ENCODE results near the gene TRPM2. TPM values are rescaled to one million over a fixed set of nuclear protein-coding genes. Genes with fewer than 3 reads are reported as not detected.

TRPM2 gene
- total and polyA plus RNA-seq, 2 donors (not counting 3 experiments of a cell fraction or from before 2014, with no cell fraction given), result not detected

- ChIA-PET POLR2A (no interaction called here), CTCF (no interaction called here)
- Histone ChIP-seq H3K4me1 (ENCODE audit: control insufficient read depth, extremely low read depth, insufficient read depth, low read length) (no peaks in the 10 kb centered on the region), H3K79me2 (ENCODE audit: control insufficient read depth, insufficient read depth, low read length) (no peaks in the 10 kb centered on the region), H2AFZ (ENCODE audit: low read depth, low read length) (no peak overlapping the region), H3K9me1 (replicated peaks; ENCODE audit: control insufficient read depth, extremely low read depth, insufficient read depth, low read length) (no peaks in the 10 kb centered on the region), H3K27ac (ENCODE audit: insufficient read depth, low read depth, low read length) (no peak overlapping the region), H3K36me3 (ENCODE audit: control insufficient read depth in 2 of 2, extremely low read depth in 1 of 2, insufficient read depth in 2 of 2, low read length in 2 of 2) (no peaks in the 10 kb centered on the region), H3K4me2 (ENCODE audit: insufficient read depth, low read length) (no peak overlapping the region), H3K27me3 (ENCODE audit: control insufficient read depth in 2 of 2, insufficient read depth in 2 of 2, low read length in 2 of 2) (no peaks in the 10 kb centered on the region), H3K4me3 (replicated peaks in 1 of 3; ENCODE audit: insufficient read depth in 1 of 3, low read depth in 1 of 3, low read length in 3 of 3) (no peak overlapping the region), H4K20me1 (replicated peaks; ENCODE audit: control insufficient read depth, extremely low read depth, insufficient read depth, low read length) (no peaks in the 10 kb centered on the region), H3K9ac (replicated peaks; ENCODE audit: extremely low read depth, insufficient read depth, low read length) (no peak overlapping the region), H3K9me3 (replicated peaks; ENCODE audit: control insufficient read depth, insufficient read depth, low read length) (no peaks in the 10 kb centered on the region)
- FAIRE-seq (no peak), DNase-seq (ENCODE audit: low read depth, low spot score) (no peak)
- no peak for TF ChIP-seq POLR2AphosphoS5 (IDR thresholded peaks at IDR 0.05; ENCODE audit: insufficient read depth, low read depth, low read length)
- no peak for TF ChIP-seq GATA2 (IDR thresholded peaks at IDR 0.05; ENCODE audit: insufficient read depth, insufficient read length, low read depth, low read length)
- no peak for TF ChIP-seq POLR2A (IDR thresholded peaks at IDR 0.05; ENCODE audit: low read depth, low read length)
- TF ChIP-seq CTCF (IDR thresholded peaks at IDR 0.05; ENCODE audit: extremely low read depth in 1 of 2, insufficient read depth in 1 of 2, low read depth in 1 of 2, low read length in 2 of 2), result no peak
- TF ChIP-seq MAX (IDR thresholded peaks at IDR 0.05; ENCODE audit: insufficient read depth, insufficient read length), result no peak
- no peak for TF ChIP-seq MYC (IDR thresholded peaks at IDR 0.05; ENCODE audit: low read depth, low read length)
- no peak for TF ChIP-seq FOS (IDR thresholded peaks at IDR 0.05; ENCODE audit: borderline replicate concordance, insufficient read depth, low read length)
- no peak for TF ChIP-seq EZH2 (IDR thresholded peaks at IDR 0.05; ENCODE audit: borderline replicate concordance, low read depth, low read length, severe bottlenecking)
- dilution Hi-C loops (cut with MboI; ENCODE audit: extremely low pct_ligation_motif_present, low sequenced_read_pairs), result no loop called here
- intact Hi-C loops (cut with micrococcal nuclease), result no loop called here
- no TSS peak for BruUV-seq (replicated peaks)
These were observed 27.5 kb downstream of the TRPM2 start for GRCh38 chr21:44380876-44381275.

Data from endothelial cell of umbilical vein (primary cell).